Measurements from ENCODE around the gene TMIGD1.

DNA sequence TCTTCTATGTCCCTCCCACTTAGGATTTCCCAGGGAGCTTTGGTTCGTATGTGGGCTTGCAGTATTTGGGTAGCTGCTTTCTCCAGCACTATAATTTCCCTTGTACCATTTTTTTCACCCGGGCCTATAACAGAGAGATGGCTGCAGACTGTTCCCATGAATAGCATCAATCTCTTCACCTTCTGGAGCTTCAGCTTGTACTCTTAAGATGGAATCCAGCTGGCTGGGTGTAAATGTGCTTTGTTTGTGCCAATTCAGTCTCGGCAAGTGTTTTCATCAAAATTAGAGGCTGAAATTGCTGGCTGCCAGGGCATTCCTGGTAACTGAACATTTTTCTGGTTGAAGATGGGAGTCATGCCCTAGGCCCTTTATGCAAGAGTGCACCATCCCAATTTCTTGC, 32.7 kb upstream of the TMIGD1 start:
- TF ChIP-seq, protein P1, sequence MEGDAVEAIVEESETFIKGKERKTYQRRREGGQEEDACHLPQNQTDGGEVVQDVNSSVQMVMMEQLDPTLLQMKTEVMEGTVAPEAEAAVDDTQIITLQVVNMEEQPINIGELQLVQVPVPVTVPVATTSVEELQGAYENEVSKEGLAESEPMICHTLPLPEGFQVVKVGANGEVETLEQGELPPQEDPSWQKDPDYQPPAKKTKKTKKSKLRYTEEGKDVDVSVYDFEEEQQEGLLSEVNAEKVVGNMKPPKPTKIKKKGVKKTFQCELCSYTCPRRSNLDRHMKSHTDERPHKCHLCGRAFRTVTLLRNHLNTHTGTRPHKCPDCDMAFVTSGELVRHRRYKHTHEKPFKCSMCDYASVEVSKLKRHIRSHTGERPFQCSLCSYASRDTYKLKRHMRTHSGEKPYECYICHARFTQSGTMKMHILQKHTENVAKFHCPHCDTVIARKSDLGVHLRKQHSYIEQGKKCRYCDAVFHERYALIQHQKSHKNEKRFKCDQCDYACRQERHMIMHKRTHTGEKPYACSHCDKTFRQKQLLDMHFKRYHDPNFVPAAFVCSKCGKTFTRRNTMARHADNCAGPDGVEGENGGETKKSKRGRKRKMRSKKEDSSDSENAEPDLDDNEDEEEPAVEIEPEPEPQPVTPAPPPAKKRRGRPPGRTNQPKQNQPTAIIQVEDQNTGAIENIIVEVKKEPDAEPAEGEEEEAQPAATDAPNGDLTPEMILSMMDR (IDR thresholded peaks at IDR 0.05), result no peak
- no peak for TF ChIP-seq POLR2A (IDR thresholded peaks at IDR 0.05)

All from lower leg skin (tissue), 3 donors.